HepG2 (cell line): ENCODE measurements around the gene GBX1. TPM values are rescaled to one million over a fixed set of nuclear protein-coding genes. Genes with fewer than 3 reads are reported as not detected.

Experiments
- ATAC-seq: fragments of 200-7000 bp; cut with Tn5 transposase; 3 replicates; pipeline ENCODE4 v1.9.1; 2020; ENCODE audit warnings: mild to moderate bottlenecking, moderate library complexity
- BruUV-seq: library from RNA; stranded (reverse); fragments of 400-500 nt; replicated peaks from 2 replicates; lab custom pipeline; 2021; lab: Mats Ljungman, UMichigan
- CTCF ChIA-PET: fragments of 300-600 bp; formaldehyde crosslinking; extraction: SDS; loops from one replicate; lab custom pipeline; 2021; ENCODE audit warnings: low total read pairs, inconsistent platforms, low intra/inter-chr PET ratio; lab: Yijun Ruan, JAX
- POLR2A ChIA-PET: fragments of 350-600 bp; sonication (Branson Sonifier 250); formaldehyde crosslinking; loops from one replicate; lab custom pipeline; 2020; ENCODE audit warnings: antibody characterized with exemption, inconsistent platforms; lab: Yijun Ruan, JAX
- DNase-seq: peaks from one replicate; pipeline ENCODE4 v3.0.0-alpha.2; 2015; ENCODE audit warnings: low spot score
- FAIRE-seq: peaks from 3 replicates; lab custom pipeline; 2011; peaks lifted over from hg19 to GRCh38; lab: Jason Lieb, UNC
- H2AFZ ChIP-seq: one replicate; pipeline ENCODE4 v1.6.1; 2011; ENCODE audit warnings: low read length, inconsistent platforms
- H3K27ac ChIP-seq: fragments of 300-600 bp; 3 replicates; pipeline ENCODE4 v1.8.0; 2011; ENCODE audit warnings: mixed run types, mild to moderate bottlenecking, mixed read lengths, low read length, inconsistent platforms; ENCODE audit not compliant: insufficient read depth; ENCODE audit errors: extremely low read length
- H3K27me3 ChIP-seq, 2 experiments: fragments of 200-600 bp in 1 of 2; 2 replicates in 1 of 2; 3 replicates in 1 of 2; pipeline versions ENCODE4 v1.6.0 to v1.8.0; 2011; ENCODE audit warnings: low read length in 2 of 2, mild to moderate bottlenecking in 2 of 2, moderate library complexity in 2 of 2, inconsistent platforms in 1 of 2; ENCODE audit not compliant: insufficient read depth in 2 of 2, control insufficient read depth in 1 of 2
- H3K36me3 ChIP-seq, 2 experiments: fragments of 200-600 bp in 1 of 2; replicated peaks in 1 of 2; 2 replicates in 1 of 2; 3 replicates in 1 of 2; pipeline versions ENCODE4 v1.5.1 to v1.8.0; 2011; ENCODE audit warnings: low read length in 2 of 2, inconsistent platforms in 1 of 2; ENCODE audit not compliant: insufficient read depth in 2 of 2, control insufficient read depth in 1 of 2
- H3K4me1 ChIP-seq: 2 replicates; pipeline ENCODE4 v1.5.1; 2012; ENCODE audit warnings: low read length, inconsistent platforms; ENCODE audit not compliant: insufficient read depth
- H3K4me2 ChIP-seq: 2 replicates; pipeline ENCODE4 v1.6.0; 2011; ENCODE audit warnings: low read depth, low read length, inconsistent platforms
- H3K4me3 ChIP-seq, 3 experiments: fragments of 200-600 bp in 1 of 3; sonication (generic), shearing (Covaris generic) in 1 of 3; replicated peaks in 1 of 3; 2 replicates each; pipeline ENCODE4 v1.5.1; 2011 to 2016; ENCODE audit warnings: low read length in 3 of 3, inconsistent platforms in 2 of 3, low read depth in 2 of 3, mild to moderate bottlenecking in 2 of 3, control low read depth in 1 of 3, mixed read lengths in 1 of 3; ENCODE audit not compliant: insufficient read depth in 1 of 3
- H3K79me2 ChIP-seq: one replicate; pipeline ENCODE4 v1.6.1; 2011; ENCODE audit warnings: low read length, inconsistent platforms; ENCODE audit not compliant: insufficient read depth
- H3K9ac ChIP-seq: 2 replicates; pipeline ENCODE4 v1.6.0; 2011; ENCODE audit warnings: mild to moderate bottlenecking, low read depth, low read length, inconsistent platforms; ENCODE audit not compliant: insufficient read depth
- H3K9me3 ChIP-seq: 2 replicates; pipeline ENCODE4 v1.5.1; 2012; ENCODE audit warnings: mild to moderate bottlenecking, low read length
- H4K20me1 ChIP-seq: 2 replicates; pipeline ENCODE4 v1.6.0; 2011; ENCODE audit warnings: inconsistent platforms, mild to moderate bottlenecking, low read length, moderate library complexity; ENCODE audit not compliant: insufficient read depth
- ADNP ChIP-seq: sonication (generic); formaldehyde crosslinking; IDR thresholded peaks from 2 replicates; pipeline ENCODE4 v1.4.0; 2020; ENCODE audit warnings: missing genetic modification reagents
- KLF6 ChIP-seq: IDR thresholded peaks from 2 replicates; pipeline ENCODE4 v1.8.0; 2016; ENCODE audit warnings: missing biosample characterization, missing genetic modification reagents
- MBD4 ChIP-seq: IDR thresholded peaks from 2 replicates; pipeline ENCODE4 v1.6.1; 2012; ENCODE audit warnings: low read length, inconsistent platforms, borderline replicate concordance
- POLR2AphosphoS5 ChIP-seq: IDR thresholded peaks from 2 replicates; pipeline ENCODE4 v1.6.1; 2012; ENCODE audit warnings: low read depth, low read length
- ZNF121 ChIP-seq: sonication (generic); formaldehyde crosslinking; IDR thresholded peaks from 2 replicates; pipeline ENCODE4 v1.5.0; 2020; ENCODE audit warnings: mild to moderate bottlenecking, missing genetic modification reagents
- ZNF367 ChIP-seq: sonication (generic); formaldehyde crosslinking; IDR thresholded peaks from 2 replicates; pipeline ENCODE4 v1.4.0; 2020; ENCODE audit warnings: missing genetic modification reagents, borderline replicate concordance
- ZNF557 ChIP-seq: sonication (generic); formaldehyde crosslinking; IDR thresholded peaks from 2 replicates; pipeline ENCODE4 v1.4.0; 2020; ENCODE audit warnings: missing genetic modification reagents
- WGBS: methylation state at CpG from one replicate; pipeline ENCODE4 v1.1.6; 2017; ENCODE audit warnings: low lambda C conversion rate; 5-methylcytosine and 5-hydroxymethylcytosine counted together
- in situ Hi-C: cut with HindIII; loops from 2 replicates; pipeline ENCODE4 v1.10.0; 2017; ENCODE audit warnings: low pct_unique_long_range_greater_than_20kb; ENCODE audit not compliant: extremely low pct_ligation_motif_present
- intact Hi-C: fragments of 100-400 bp; cut with micrococcal nuclease; formaldehyde crosslinking; loops from one replicate; pipeline ENCODE4 v1.10.0; 2022; ENCODE audit not compliant: unreplicated experiment
- polyA plus RNA-seq, 8 experiments: library from polyadenylated mRNA; depleted of rRNA in 3 of 8; stranded (reverse) in 7 of 8; unstranded in 1 of 8; fragments of >200 nt; fragmentation: Illumina TruSeq in 4 of 8; extraction: Trizol in 4 of 8; gene quantifications; 2 replicates each; pipeline versions ENCODE4 v1.2.1 to v1.2.3, GENCODE V29; 2011 to 2016; ENCODE audit warnings: low read depth in 4 of 8, missing spikeins in 1 of 8, mixed read lengths in 1 of 8; ENCODE audit not compliant: insufficient read depth in 1 of 8
- total RNA-seq, 5 experiments: library from RNA; depleted of rRNA; stranded (reverse); fragments of >200 nt; fragmentation: Illumina TruSeq; extraction: Trizol; gene quantifications; 2 replicates each; pipeline ENCODE4 v1.2.3, GENCODE V29; 2016; ENCODE audit warnings: low read depth in 1 of 5
- TF ChIP-seq, protein P1 (sequence below): IDR thresholded peaks from 2 replicates; pipeline ENCODE4 v1.6.1; 2016; ENCODE audit warnings: low read depth, borderline replicate concordance
- TF ChIP-seq, protein P2 (sequence below): sonication (generic); IDR thresholded peaks from 2 replicates; pipeline ENCODE4 v1.6.1; 2016; ENCODE audit warnings: low read depth, borderline replicate concordance
- TF ChIP-seq, protein P3 (sequence below): sonication (generic); formaldehyde crosslinking; IDR thresholded peaks from one replicate; pipeline ENCODE4 v1.5.1; 2020; ENCODE audit warnings: mild to moderate bottlenecking, missing genetic modification reagents; ENCODE audit errors: not compliant biosample characterization

Gene GBX1
- total and polyA plus RNA-seq, 2 of the 13 experiments (the other 11 are each of a cell fraction or from before 2014, with no cell fraction given) = not detected

DNA sequence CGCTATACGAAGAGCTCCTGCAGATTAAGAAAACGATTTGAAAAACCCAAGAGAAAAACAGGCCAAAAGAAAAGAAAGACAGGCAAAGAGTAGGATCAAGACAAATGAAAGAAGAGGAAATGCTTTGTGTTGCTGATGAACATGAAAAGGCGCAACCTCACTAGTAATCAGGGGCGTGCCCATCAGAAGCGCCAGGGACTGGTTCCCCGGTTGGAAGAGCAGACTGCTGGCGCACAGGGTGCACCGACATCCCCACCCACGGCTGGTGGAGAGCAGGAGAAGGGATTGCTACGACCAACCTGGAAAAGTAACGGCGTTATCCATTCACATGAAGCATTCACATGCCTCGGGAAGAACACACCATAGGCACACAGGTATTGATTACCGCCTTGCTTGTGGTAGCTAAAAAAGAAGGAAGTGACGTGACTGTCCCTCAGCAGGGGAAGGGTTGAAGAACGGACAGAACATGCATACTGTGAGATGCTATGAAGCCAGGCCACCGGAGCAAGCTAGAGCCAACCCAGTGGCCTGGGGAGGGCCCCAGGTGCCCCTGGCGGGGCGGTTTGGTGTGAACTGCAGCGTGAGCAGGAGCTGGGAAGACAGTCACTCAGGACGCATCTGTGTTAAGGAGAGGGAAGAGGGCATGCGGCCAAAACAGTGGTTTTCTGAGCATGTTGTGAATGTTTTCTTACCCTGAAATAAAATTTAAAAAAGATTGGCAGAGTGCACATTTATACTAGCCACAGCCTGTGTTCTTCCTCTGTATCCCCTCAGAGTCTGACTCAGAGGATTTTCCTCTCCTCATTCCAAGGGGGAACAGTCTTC is 62.9 kb downstream of the GBX1 start:
- Histone ChIP-seq H3K4me1 (peaks cover 14% of the 10 kb centered on the region), H3K9ac (no peak overlapping the region), H3K79me2 (peaks cover 49% of the 10 kb centered on the region)
- no peak for TF ChIP-seq KLF6 (CRISPR knock-in tag)
- TF ChIP-seq ZNF367 (CRISPR knock-in tag) = no peak
- TF ChIP-seq, protein P1, sequence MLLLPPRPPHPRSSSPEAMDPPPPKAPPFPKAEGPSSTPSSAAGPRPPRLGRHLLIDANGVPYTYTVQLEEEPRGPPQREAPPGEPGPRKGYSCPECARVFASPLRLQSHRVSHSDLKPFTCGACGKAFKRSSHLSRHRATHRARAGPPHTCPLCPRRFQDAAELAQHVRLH (CRISPR knock-in tag) = no peak
- TF ChIP-seq ADNP (CRISPR knock-in tag) = no peak
- TF ChIP-seq POLR2AphosphoS5 = no peak
- TF ChIP-seq, protein P2, sequence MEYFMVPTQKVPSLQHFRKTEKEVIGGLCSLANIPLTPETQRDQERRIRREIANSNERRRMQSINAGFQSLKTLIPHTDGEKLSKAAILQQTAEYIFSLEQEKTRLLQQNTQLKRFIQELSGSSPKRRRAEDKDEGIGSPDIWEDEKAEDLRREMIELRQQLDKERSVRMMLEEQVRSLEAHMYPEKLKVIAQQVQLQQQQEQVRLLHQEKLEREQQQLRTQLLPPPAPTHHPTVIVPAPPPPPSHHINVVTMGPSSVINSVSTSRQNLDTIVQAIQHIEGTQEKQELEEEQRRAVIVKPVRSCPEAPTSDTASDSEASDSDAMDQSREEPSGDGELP = no peak
- TF ChIP-seq MBD4 = no peak
- no peak for TF ChIP-seq ZNF121
- TF ChIP-seq, protein P3, sequence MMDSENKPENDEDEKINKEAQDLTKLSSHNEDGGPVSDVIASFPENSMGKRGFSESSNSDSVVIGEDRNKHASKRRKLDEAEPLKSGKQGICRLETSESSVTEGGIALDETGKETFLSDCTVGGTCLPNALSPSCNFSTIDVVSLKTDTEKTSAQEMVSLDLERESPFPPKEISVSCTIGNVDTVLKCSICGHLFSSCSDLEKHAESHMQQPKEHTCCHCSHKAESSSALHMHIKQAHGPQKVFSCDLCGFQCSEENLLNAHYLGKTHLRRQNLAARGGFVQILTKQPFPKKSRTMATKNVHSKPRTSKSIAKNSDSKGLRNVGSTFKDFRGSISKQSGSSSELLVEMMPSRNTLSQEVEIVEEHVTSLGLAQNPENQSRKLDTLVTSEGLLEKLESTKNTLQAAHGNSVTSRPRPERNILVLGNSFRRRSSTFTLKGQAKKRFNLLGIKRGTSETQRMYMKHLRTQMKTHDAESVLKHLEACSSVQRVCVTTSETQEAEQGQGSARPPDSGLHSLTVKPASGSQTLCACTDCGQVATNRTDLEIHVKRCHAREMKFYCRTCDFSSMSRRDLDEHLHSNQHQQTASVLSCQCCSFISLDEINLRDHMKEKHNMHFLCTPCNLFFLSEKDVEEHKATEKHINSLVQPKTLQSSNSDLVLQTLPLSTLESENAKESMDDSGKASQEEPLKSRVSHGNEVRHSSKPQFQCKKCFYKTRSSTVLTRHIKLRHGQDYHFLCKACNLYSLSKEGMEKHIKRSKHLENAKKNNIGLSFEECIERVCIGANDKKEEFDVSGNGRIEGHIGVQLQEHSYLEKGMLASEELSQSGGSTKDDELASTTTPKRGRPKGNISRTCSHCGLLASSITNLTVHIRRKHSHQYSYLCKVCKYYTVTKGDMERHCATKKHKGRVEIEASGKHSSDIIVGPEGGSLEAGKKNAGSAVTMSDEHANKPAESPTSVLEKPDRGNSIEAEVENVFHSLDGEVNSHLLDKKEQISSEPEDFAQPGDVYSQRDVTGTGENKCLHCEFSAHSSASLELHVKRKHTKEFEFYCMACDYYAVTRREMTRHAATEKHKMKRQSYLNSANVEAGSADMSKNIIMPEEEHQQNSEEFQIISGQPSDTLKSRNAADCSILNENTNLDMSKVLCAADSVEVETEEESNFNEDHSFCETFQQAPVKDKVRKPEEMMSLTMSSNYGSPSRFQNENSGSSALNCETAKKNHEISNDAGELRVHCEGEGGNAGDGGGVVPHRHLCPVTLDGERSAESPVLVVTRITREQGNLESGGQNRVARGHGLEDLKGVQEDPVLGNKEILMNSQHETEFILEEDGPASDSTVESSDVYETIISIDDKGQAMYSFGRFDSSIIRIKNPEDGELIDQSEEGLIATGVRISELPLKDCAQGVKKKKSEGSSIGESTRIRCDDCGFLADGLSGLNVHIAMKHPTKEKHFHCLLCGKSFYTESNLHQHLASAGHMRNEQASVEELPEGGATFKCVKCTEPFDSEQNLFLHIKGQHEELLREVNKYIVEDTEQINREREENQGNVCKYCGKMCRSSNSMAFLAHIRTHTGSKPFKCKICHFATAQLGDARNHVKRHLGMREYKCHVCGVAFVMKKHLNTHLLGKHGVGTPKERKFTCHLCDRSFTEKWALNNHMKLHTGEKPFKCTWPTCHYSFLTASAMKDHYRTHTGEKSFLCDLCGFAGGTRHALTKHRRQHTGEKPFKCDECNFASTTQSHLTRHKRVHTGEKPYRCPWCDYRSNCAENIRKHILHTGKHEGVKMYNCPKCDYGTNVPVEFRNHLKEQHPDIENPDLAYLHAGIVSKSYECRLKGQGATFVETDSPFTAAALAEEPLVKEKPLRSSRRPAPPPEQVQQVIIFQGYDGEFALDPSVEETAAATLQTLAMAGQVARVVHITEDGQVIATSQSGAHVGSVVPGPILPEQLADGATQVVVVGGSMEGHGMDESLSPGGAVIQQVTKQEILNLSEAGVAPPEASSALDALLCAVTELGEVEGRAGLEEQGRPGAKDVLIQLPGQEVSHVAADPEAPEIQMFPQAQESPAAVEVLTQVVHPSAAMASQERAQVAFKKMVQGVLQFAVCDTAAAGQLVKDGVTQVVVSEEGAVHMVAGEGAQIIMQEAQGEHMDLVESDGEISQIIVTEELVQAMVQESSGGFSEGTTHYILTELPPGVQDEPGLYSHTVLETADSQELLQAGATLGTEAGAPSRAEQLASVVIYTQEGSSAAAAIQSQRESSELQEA (CRISPR knock-in tag) = no peak
- TF ChIP-seq ZNF557 (CRISPR knock-in tag) = no peak
- TF ChIP-seq, all 625 proteins: peak for 0
- Histone ChIP-seq H3K9me3 (no peaks in the 10 kb centered on the region), H3K27me3 (no peaks in the 10 kb centered on the region), H3K4me2 (no peak overlapping the region), H3K36me3 (peaks cover 7 to 21% of the 10 kb centered on the region in 2 experiments; a peak in 3 of 5 replicates), H2AFZ (no peak overlapping the region), H3K4me3 (no peak overlapping the region), H3K27ac (no peak overlapping the region), H4K20me1 (peaks cover 33% of the 10 kb centered on the region)
- BruUV-seq = TSS peak; percentile 39
- no peak for DNase-seq
- ATAC-seq = no peak
- POLR2A ChIA-PET = no interaction called here
- CTCF ChIA-PET = no interaction called here
- 99% methylated on average over 23 of the region's 23 CpGs for WGBS
- intact Hi-C loops (no loop called here), in situ Hi-C loops (no loop called here)
- no peak for FAIRE-seq
